HPDE6-E6E7 (cell line): Measurements from ENCODE around the gene SCAMP2.

ENCODE experiments used
- DNase-seq: peaks from one replicate; pipeline ENCODE4 v3.0.0; 2011; ENCODE audit warnings: missing footprints; ENCODE audit errors: extremely low spot score

Gene SCAMP2

GRCh38 chr15:74863239-74864056 is 9.7 kb downstream of the SCAMP2 start:
- no peak for DNase-seq

GRCh38 chr15:74858369-74858740 is 14.8 kb downstream of the SCAMP2 start:
- DNase-seq = no peak

- DNase-seq = no peak
Measured at GRCh38 chr15:74857671-74858368, 15.3 kb downstream of the SCAMP2 start.

GRCh38 chr15:74857082-74857655 is 16.0 kb downstream of the SCAMP2 start:
- no peak for DNase-seq

- DNase-seq = no peak
Measured at GRCh38 chr15:74856537-74856936, 16.6 kb downstream of the SCAMP2 start.

- no peak for DNase-seq
Measured at GRCh38 chr15:74855857-74856256, 17.3 kb downstream of the SCAMP2 start.

- DNase-seq = no peak
Measured at GRCh38 chr15:74854453-74855022, 18.6 kb downstream of the SCAMP2 start.

GRCh38 chr15:74851960-74852359 is 21.2 kb downstream of the SCAMP2 start:
- no peak for DNase-seq

GRCh38 chr15:74850393-74850792 is 22.8 kb downstream of the SCAMP2 start:
- no peak for DNase-seq

GRCh38 chr15:74847432-74847831 is 25.7 kb downstream of the SCAMP2 start:
- DNase-seq = no peak

GRCh38 chr15:74845581-74845980 is 27.6 kb downstream of the SCAMP2 start:
- DNase-seq = no peak

- DNase-seq = no peak
Measured at GRCh38 chr15:74845208-74845568, 28.0 kb downstream of the SCAMP2 start.

GRCh38 chr15:74844319-74845207 is 28.6 kb downstream of the SCAMP2 start:
- DNase-seq = no peak

GRCh38 chr15:74843891-74844299 is 29.3 kb downstream of the SCAMP2 start:
- no peak for DNase-seq

GRCh38 chr15:74843445-74843828 is 29.7 kb downstream of the SCAMP2 start:
- DNase-seq = no peak

GRCh38 chr15:74842581-74843444 is 30.4 kb downstream of the SCAMP2 start, which contains the start of gene ULK3:
Gene ULK3 (minus strand): TSS chr15:74843156. CDS start chr15:74843105, 51 bp downstream.
- DNase-seq = peak; percentile 96

GRCh38 chr15:74841891-74842373 is 31.2 kb downstream of the SCAMP2 start:
- DNase-seq = no peak

- no peak for DNase-seq
Measured at GRCh38 chr15:74840851-74841775, 32.1 kb downstream of the SCAMP2 start.
